Choroid plexus epithelial cell (primary cell): ENCODE data around the gene ACOX2.

Experiments used
- DNase-seq: peaks from one replicate; pipeline ENCODE4 v3.0.0-alpha.2; 2010; ENCODE audit warnings: low read depth
- H3K4me3 ChIP-seq: 2 replicates; pipeline ENCODE4 v1.5.1; 2011; ENCODE audit warnings: low read depth, mild to moderate bottlenecking, control low read depth, low read length, moderate library complexity
- CTCF ChIP-seq: conservative IDR thresholded peaks from 2 replicates; pipeline ENCODE4 v1.5.1; 2011; ENCODE audit warnings: low read depth, mild to moderate bottlenecking, control low read depth, inconsistent platforms, low read length, moderate library complexity

ACOX2 gene

GRCh38 chr3:58560771-58561311, 23.9 kb upstream of the ACOX2 start:
- peak; percentile 71 for TF ChIP-seq CTCF
- no peak overlapping the region for H3K4me3 ChIP-seq
- DNase-seq = peak; percentile 98

DNA sequence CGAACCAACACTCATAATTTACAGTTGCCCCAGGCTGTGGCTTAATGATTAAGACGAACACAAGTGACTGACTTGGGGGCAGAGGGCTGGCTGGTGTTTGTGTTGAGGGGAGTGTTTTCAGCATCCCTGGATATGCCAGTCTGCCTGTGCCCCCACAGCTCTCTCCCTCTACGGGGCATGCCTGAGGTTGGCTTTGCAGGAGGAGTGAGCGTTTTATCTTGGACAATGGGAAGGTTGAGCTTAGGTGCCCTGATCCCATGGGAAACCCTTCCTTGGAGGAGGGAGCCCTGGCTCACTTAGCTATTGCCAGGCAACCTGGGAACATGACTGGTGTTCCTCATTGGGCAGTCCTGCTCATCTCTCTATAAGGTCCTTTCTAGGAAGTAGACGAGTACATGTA, 22.6 kb upstream of the ACOX2 start:
- TF ChIP-seq CTCF = no peak
- H3K4me3 ChIP-seq = no peak overlapping the region
- DNase-seq = no peak

DNA sequence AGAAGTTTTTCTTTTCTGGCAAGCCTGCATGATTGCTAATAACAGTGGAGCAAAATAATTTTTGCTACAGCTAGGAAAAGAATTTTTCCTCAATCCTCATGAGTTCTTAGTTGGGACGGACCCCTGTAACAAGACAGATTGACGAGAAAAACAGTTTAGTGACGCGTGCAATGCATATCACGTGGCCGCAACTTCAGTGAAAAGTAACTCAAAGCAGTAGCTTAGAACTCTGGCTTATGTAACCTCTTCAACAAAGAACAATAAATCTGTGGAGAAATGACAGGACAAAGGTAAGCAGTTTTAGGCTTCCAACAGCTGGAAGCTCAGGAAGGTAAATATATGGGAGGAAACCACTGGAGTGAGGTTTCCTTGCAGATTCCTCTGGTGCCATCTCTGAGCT, 20.5 kb upstream of the ACOX2 start:
- TF ChIP-seq CTCF = no peak

GRCh38 chr3:58556761-58557221, 19.8 kb upstream of the ACOX2 start:
- no peak for TF ChIP-seq CTCF
- no peak for DNase-seq
- no peak overlapping the region for H3K4me3 ChIP-seq

More for the DNA sequence above, 20.5 kb upstream of the ACOX2 start:
- no peak for DNase-seq
- no peak overlapping the region for H3K4me3 ChIP-seq

DNA sequence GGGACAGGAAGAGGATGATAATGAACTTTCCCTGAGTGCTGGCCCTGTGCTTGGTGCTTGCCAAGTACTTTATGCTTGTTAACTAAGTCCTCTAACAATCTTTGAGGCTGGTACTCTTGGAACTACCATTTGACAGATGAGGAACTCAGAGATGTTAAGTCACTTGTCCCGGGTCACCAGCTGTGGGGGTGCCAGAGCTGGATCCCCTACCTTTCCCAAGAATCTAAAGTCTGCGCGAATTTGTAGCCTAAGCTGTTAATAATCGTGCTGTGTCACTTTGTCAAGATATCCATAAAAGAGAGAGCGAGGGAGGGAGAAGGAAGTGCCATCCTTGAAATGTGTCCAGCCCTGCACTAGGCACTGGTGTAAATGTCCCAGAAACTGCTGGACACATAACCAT, 19.0 kb upstream of the ACOX2 start:
- DNase-seq = no peak
- H3K4me3 ChIP-seq = no peak overlapping the region
- no peak for TF ChIP-seq CTCF

- TF ChIP-seq CTCF = no peak
- no peak for DNase-seq
- H3K4me3 ChIP-seq = no peak overlapping the region
Measured at GRCh38 chr3:58555203-58555602, 18.2 kb upstream of the ACOX2 start.

- DNase-seq = no peak
- no peak for TF ChIP-seq CTCF
Measured at GRCh38 chr3:58553003-58553402, 16.0 kb upstream of the ACOX2 start.

More at GRCh38 chr3:58553003-58553402, 16.0 kb upstream of the ACOX2 start:
- H3K4me3 ChIP-seq = no peak overlapping the region
